Measurements from ENCODE around the gene LENG8.

Gene LENG8

GRCh38 chr19:54473071-54473891 lies 24.3 kb downstream of the LENG8 start, which contains the start of gene CDC42EP5:
CDC42EP5 (minus strand) TSS chr19:54473296; CDS start chr19:54465547, 7,749 bp downstream.
- H4K91ac ChIP-seq (ENCODE audit: low read depth, low read length, poor library complexity), result peak within 1 kb of the TSS; percentile 72
- no CpG with 5 or more reads among the region's 14 CpGs for WGBS, 2 donors (ENCODE audit: extremely low coverage in 2 of 2, insufficient read length in 2 of 2, insufficient replicate concordance in 1 of 2)
- peaks cover 13 to 18% of the 10 kb centered on the region in 2 donors for H3K4me1 ChIP-seq (ENCODE audit: control insufficient read depth in 2 of 2, insufficient read depth in 1 of 2, low read depth in 1 of 2, low read length in 2 of 2)
- DNase-seq (ENCODE audit: low spot score), result no peak
- peaks cover 0 to 2% of the 10 kb centered on the region in 2 donors for H3K9me3 ChIP-seq (replicated peaks in 1 of 2; ENCODE audit: control insufficient read depth in 2 of 2, insufficient read depth in 1 of 2, low read depth in 1 of 2, low read length in 2 of 2)
- H3K36me3 ChIP-seq (replicated peaks in 1 of 2; ENCODE audit: control insufficient read depth in 2 of 2, insufficient read depth in 2 of 2, low read length in 2 of 2), result no peaks in the 10 kb centered on the region
- peak within 1 kb of the TSS; percentile 95 for H2BK12ac ChIP-seq (ENCODE audit: low read length)
- peak within 1 kb of the TSS; percentile 81 for H3K9ac ChIP-seq (ENCODE audit: low read depth, low read length, poor library complexity)
- H3K27me3 ChIP-seq (ENCODE audit: control insufficient read depth in 3 of 3, insufficient read depth in 3 of 3, low read depth in 1 of 3, low read length in 3 of 3), result peaks cover 0 to 23% (median 0%) of the 10 kb centered on the region in 3 experiments
- H2AFZ ChIP-seq (ENCODE audit: low read length), result peak within 1 kb of the TSS; percentile 91
- peak within 1 kb of the TSS in 1 of 2 donors; percentile 21 for H3K4me3 ChIP-seq (ENCODE audit: low read length in 2 of 2)
- no peak within 1 kb of the TSS for H3K23ac ChIP-seq (ENCODE audit: low read depth, low read length, poor library complexity)
- peak within 1 kb of the TSS; percentile 91 for H3K18ac ChIP-seq (ENCODE audit: low read length)
- H3K4ac ChIP-seq (ENCODE audit: low read length), result peak within 1 kb of the TSS; percentile 89
- H3K79me1 ChIP-seq (ENCODE audit: low read depth, low read length), result no peaks in the 10 kb centered on the region
- peak within 1 kb of the TSS; percentile 81 for H2BK120ac ChIP-seq (ENCODE audit: low read depth, low read length)
- H2BK15ac ChIP-seq (ENCODE audit: low read length), result peak within 1 kb of the TSS; percentile 97
- H3K14ac ChIP-seq (ENCODE audit: low read length), result no peak within 1 kb of the TSS
- no peak within 1 kb of the TSS for H4K8ac ChIP-seq (ENCODE audit: low read depth, low read length)
- peak within 1 kb of the TSS; percentile 86 for H2AK5ac ChIP-seq (ENCODE audit: low read depth, low read length)
- peak within 1 kb of the TSS; percentile 65 for H3K27ac ChIP-seq (replicated peaks; ENCODE audit: low read length)
- peak within 1 kb of the TSS; percentile 33 for H3K4me2 ChIP-seq (ENCODE audit: insufficient read depth, low read length, poor library complexity, severe bottlenecking)
- H2BK5ac ChIP-seq (ENCODE audit: low read length), result peak within 1 kb of the TSS; percentile 87

GRCh38 chr19:54473892-54474372 lies 24.9 kb downstream of the LENG8 start:
- H3K18ac ChIP-seq (ENCODE audit: low read length), result peak overlapping the region; percentile 91
- H3K4me3 ChIP-seq (ENCODE audit: low read length in 2 of 2), result no peak overlapping the region
- no peak overlapping the region for H3K9ac ChIP-seq (ENCODE audit: low read depth, low read length, poor library complexity)
- H4K8ac ChIP-seq (ENCODE audit: low read depth, low read length), result no peak overlapping the region
- peak overlapping the region; percentile 72 for H4K91ac ChIP-seq (ENCODE audit: low read depth, low read length, poor library complexity)
- peaks cover 0 to 23% (median 0%) of the 10 kb centered on the region in 3 experiments for H3K27me3 ChIP-seq (ENCODE audit: control insufficient read depth in 3 of 3, insufficient read depth in 3 of 3, low read depth in 1 of 3, low read length in 3 of 3)
- H2AFZ ChIP-seq (ENCODE audit: low read length), result peak overlapping the region; percentile 91
- no peak for DNase-seq (ENCODE audit: low spot score)
- H3K4ac ChIP-seq (ENCODE audit: low read length), result no peak overlapping the region
- peaks cover 0 to 2% of the 10 kb centered on the region in 2 donors for H3K9me3 ChIP-seq (replicated peaks in 1 of 2; ENCODE audit: control insufficient read depth in 2 of 2, insufficient read depth in 1 of 2, low read depth in 1 of 2, low read length in 2 of 2)
- H2BK5ac ChIP-seq (ENCODE audit: low read length), result peak overlapping the region; percentile 87
- no peak overlapping the region for H3K14ac ChIP-seq (ENCODE audit: low read length)
- no peak overlapping the region for H3K23ac ChIP-seq (ENCODE audit: low read depth, low read length, poor library complexity)
- no peaks in the 10 kb centered on the region for H3K36me3 ChIP-seq (replicated peaks in 1 of 2; ENCODE audit: control insufficient read depth in 2 of 2, insufficient read depth in 2 of 2, low read length in 2 of 2)
- peaks cover 13 to 18% of the 10 kb centered on the region in 2 donors for H3K4me1 ChIP-seq (ENCODE audit: control insufficient read depth in 2 of 2, insufficient read depth in 1 of 2, low read depth in 1 of 2, low read length in 2 of 2)
- H3K27ac ChIP-seq (replicated peaks; ENCODE audit: low read length), result peak overlapping the region; percentile 65
- H2AK5ac ChIP-seq (ENCODE audit: low read depth, low read length), result peak overlapping the region; percentile 86
- H2BK120ac ChIP-seq (ENCODE audit: low read depth, low read length), result peak overlapping the region; percentile 81
- no peaks in the 10 kb centered on the region for H3K79me1 ChIP-seq (ENCODE audit: low read depth, low read length)
- no peak overlapping the region for H3K4me2 ChIP-seq (ENCODE audit: insufficient read depth, low read length, poor library complexity, severe bottlenecking)
- peak overlapping the region; percentile 97 for H2BK15ac ChIP-seq (ENCODE audit: low read length)
- H2BK12ac ChIP-seq (ENCODE audit: low read length), result peak overlapping the region; percentile 95
- no CpG with 5 or more reads among the region's 6 CpGs for WGBS, 2 donors (ENCODE audit: extremely low coverage in 2 of 2, insufficient read length in 2 of 2, insufficient replicate concordance in 1 of 2)

GRCh38 chr19:54475706-54476105 lies 26.7 kb downstream of the LENG8 start:
- Histone ChIP-seq H3K36me3 (replicated peaks in 1 of 2; ENCODE audit: control insufficient read depth in 2 of 2, insufficient read depth in 2 of 2, low read length in 2 of 2) (no peaks in the 10 kb centered on the region), H3K9ac (ENCODE audit: low read depth, low read length, poor library complexity) (no peak overlapping the region), H4K91ac (ENCODE audit: low read depth, low read length, poor library complexity) (no peak overlapping the region), H2BK15ac (ENCODE audit: low read length) (no peak overlapping the region), H3K18ac (ENCODE audit: low read length) (no peak overlapping the region), H2BK5ac (ENCODE audit: low read length) (no peak overlapping the region), H2BK12ac (ENCODE audit: low read length) (no peak overlapping the region), H3K4me3 (ENCODE audit: low read length in 2 of 2) (no peak overlapping the region), H3K27ac (replicated peaks; ENCODE audit: low read length) (no peak overlapping the region), H4K8ac (ENCODE audit: low read depth, low read length) (no peak overlapping the region), H2AK5ac (ENCODE audit: low read depth, low read length) (no peak overlapping the region), H3K9me3 (replicated peaks in 1 of 2; ENCODE audit: control insufficient read depth in 2 of 2, insufficient read depth in 1 of 2, low read depth in 1 of 2, low read length in 2 of 2) (peaks cover 0 to 2% of the 10 kb centered on the region in 2 donors), H2AFZ (ENCODE audit: low read length) (no peak overlapping the region), H3K79me1 (ENCODE audit: low read depth, low read length) (no peaks in the 10 kb centered on the region), H2BK120ac (ENCODE audit: low read depth, low read length) (no peak overlapping the region), H3K27me3 (ENCODE audit: control insufficient read depth in 3 of 3, insufficient read depth in 3 of 3, low read depth in 1 of 3, low read length in 3 of 3) (peaks cover 0 to 9% (median 0%) of the 10 kb centered on the region in 3 experiments), H3K4me1 (ENCODE audit: control insufficient read depth in 2 of 2, insufficient read depth in 1 of 2, low read depth in 1 of 2, low read length in 2 of 2) (peaks cover 9 to 13% of the 10 kb centered on the region in 2 donors), H3K14ac (ENCODE audit: low read length) (no peak overlapping the region), H3K4me2 (ENCODE audit: insufficient read depth, low read length, poor library complexity, severe bottlenecking) (no peak overlapping the region), H3K4ac (ENCODE audit: low read length) (no peak overlapping the region), H3K23ac (ENCODE audit: low read depth, low read length, poor library complexity) (no peak overlapping the region)
- DNase-seq (ENCODE audit: low spot score), result no peak
- WGBS, 2 donors (ENCODE audit: extremely low coverage in 2 of 2, insufficient read length in 2 of 2, insufficient replicate concordance in 1 of 2), result no CpG with 5 or more reads among the region's 11 CpGs

- H3K9ac ChIP-seq (ENCODE audit: low read depth, low read length, poor library complexity), result no peak overlapping the region
- no peaks in the 10 kb centered on the region for H3K27me3 ChIP-seq (ENCODE audit: control insufficient read depth in 3 of 3, insufficient read depth in 3 of 3, low read depth in 1 of 3, low read length in 3 of 3)
- no peak overlapping the region for H2BK12ac ChIP-seq (ENCODE audit: low read length)
- no CpG with 5 or more reads among the region's 3 CpGs for WGBS, 2 donors (ENCODE audit: extremely low coverage in 2 of 2, insufficient read length in 2 of 2, insufficient replicate concordance in 1 of 2)
- H3K27ac ChIP-seq (replicated peaks; ENCODE audit: low read length), result no peak overlapping the region
- H3K4ac ChIP-seq (ENCODE audit: low read length), result no peak overlapping the region
- no peak overlapping the region for H2AK5ac ChIP-seq (ENCODE audit: low read depth, low read length)
- no peak overlapping the region for H3K4me3 ChIP-seq (ENCODE audit: low read length in 2 of 2)
- no peaks in the 10 kb centered on the region for H3K79me1 ChIP-seq (ENCODE audit: low read depth, low read length)
- H3K36me3 ChIP-seq (replicated peaks in 1 of 2; ENCODE audit: control insufficient read depth in 2 of 2, insufficient read depth in 2 of 2, low read length in 2 of 2), result no peaks in the 10 kb centered on the region
- no peak overlapping the region for H3K23ac ChIP-seq (ENCODE audit: low read depth, low read length, poor library complexity)
- no peak for DNase-seq (ENCODE audit: low spot score)
- no peak overlapping the region for H3K18ac ChIP-seq (ENCODE audit: low read length)
- H2BK120ac ChIP-seq (ENCODE audit: low read depth, low read length), result no peak overlapping the region
- no peak overlapping the region for H2BK5ac ChIP-seq (ENCODE audit: low read length)
- no peak overlapping the region for H3K14ac ChIP-seq (ENCODE audit: low read length)
- no peak overlapping the region for H4K91ac ChIP-seq (ENCODE audit: low read depth, low read length, poor library complexity)
- H2BK15ac ChIP-seq (ENCODE audit: low read length), result no peak overlapping the region
- no peak overlapping the region for H3K4me2 ChIP-seq (ENCODE audit: insufficient read depth, low read length, poor library complexity, severe bottlenecking)
- H2AFZ ChIP-seq (ENCODE audit: low read length), result no peak overlapping the region
- peaks cover 7 to 8% of the 10 kb centered on the region in 2 donors for H3K4me1 ChIP-seq (ENCODE audit: control insufficient read depth in 2 of 2, insufficient read depth in 1 of 2, low read depth in 1 of 2, low read length in 2 of 2)
- no peak overlapping the region for H4K8ac ChIP-seq (ENCODE audit: low read depth, low read length)
- H3K9me3 ChIP-seq (replicated peaks in 1 of 2; ENCODE audit: control insufficient read depth in 2 of 2, insufficient read depth in 1 of 2, low read depth in 1 of 2, low read length in 2 of 2), result peaks cover 0 to 2% of the 10 kb centered on the region in 2 donors
These were observed 28.7 kb downstream of the LENG8 start for GRCh38 chr19:54477650-54478049.
